C4-2B (cell line): ENCODE results near the gene ZNRF3.

ENCODE experiments used
- ZFX ChIP-seq: fragments of 450-650 bp; IDR thresholded peaks from 2 replicates; pipeline ENCODE4 v1.6.1; 2017
- TF ChIP-seq, protein P1 (sequence below): fragments of 450-650 bp; conservative IDR thresholded peaks from 2 replicates; pipeline ENCODE4 v1.5.1; 2017; ENCODE audit warnings: mild to moderate bottlenecking

DNA sequence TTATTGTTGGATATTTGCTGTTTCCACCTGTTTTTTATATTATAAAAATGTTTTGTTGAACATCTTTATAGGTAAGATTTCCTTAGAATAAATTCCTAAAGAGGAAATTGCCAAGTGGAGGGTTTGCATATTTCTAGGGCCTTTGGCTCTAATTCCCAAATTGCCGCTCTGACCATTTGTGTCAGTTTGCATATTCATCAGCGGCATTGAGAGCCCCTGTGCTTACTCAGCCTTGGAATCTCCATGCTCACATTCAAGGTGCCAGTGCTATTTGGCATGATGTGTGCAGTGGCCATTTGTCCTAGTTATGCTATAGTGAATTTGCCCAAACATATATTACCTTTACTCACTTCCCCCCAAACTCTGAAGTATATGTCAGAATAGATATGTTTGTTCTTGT is 214.9 kb downstream of the ZNRF3 start:
- TF ChIP-seq, protein P1, sequence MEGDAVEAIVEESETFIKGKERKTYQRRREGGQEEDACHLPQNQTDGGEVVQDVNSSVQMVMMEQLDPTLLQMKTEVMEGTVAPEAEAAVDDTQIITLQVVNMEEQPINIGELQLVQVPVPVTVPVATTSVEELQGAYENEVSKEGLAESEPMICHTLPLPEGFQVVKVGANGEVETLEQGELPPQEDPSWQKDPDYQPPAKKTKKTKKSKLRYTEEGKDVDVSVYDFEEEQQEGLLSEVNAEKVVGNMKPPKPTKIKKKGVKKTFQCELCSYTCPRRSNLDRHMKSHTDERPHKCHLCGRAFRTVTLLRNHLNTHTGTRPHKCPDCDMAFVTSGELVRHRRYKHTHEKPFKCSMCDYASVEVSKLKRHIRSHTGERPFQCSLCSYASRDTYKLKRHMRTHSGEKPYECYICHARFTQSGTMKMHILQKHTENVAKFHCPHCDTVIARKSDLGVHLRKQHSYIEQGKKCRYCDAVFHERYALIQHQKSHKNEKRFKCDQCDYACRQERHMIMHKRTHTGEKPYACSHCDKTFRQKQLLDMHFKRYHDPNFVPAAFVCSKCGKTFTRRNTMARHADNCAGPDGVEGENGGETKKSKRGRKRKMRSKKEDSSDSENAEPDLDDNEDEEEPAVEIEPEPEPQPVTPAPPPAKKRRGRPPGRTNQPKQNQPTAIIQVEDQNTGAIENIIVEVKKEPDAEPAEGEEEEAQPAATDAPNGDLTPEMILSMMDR, result no peak
- TF ChIP-seq ZFX, result no peak
